HG02610 (cell line): ENCODE results near the gene LYPD6.
A peak's percentile ranks its signal among the peaks of the same experiment; 100 is the strongest.
"Not testable (repeated sequence)": the region's sequence is repeated elsewhere in the genome, so short reads cannot be mapped to it uniquely, and the experiment has no call there.

ENCODE experiments used
- ATAC-seq: cut with Tn5 transposase; IDR thresholded peaks from one replicate; pipeline ENCODE4 v1.9.1; 2021; ENCODE audit warnings: mild to moderate bottlenecking, moderate library complexity; ENCODE audit not compliant: unreplicated experiment

LYPD6 gene

DNA sequence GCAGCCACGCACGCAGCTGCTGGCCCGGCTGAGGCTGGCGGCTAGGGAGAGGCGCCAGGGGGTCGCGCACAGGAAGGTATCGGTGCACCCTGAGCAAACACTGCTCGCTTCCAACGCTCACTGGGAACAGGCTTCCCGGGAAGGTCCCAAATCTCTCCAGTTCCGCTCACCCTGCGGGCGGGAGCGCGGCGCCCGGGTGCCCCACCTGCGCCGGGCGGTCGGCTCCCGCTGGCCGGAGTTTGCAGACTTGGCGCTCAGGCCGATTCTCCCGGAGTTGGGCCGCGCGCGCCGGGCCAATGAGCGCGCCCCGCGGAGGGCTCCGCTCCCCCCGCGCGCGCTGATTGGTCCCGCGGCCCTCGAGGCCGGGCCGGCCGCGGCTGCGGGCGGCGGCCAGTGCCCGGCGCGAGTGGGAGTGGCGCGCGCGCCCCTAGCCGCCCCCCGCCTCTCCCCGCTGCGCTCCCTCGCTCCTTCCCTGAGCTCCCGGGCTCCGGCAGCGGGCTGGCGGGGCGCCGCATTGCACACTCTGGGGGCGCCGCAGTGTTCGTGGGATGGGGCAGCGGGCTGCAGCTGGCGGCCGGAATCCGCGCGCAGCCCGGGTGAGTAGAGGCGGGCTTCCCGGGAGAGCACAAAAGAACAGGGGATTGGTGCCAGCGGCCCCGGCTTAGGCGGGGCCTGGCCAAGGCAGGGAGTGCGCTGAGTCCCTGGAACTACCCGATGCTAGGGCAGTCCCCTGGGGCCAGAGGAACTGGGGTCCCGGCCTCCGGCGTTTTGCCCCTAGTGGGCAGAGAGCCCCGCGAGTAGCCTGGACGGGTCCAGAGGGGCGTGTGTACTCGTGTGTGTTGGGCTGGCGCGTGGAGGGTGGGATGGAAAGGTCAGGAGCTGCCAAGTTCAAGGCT, at the start of gene LYPD6:
LYPD6 (plus strand) TSS at position 461 of the 896 bp plus-strand sequence. CDS start 107,122 bp downstream, outside the sequence.
- ATAC-seq, result peak; percentile 39

- ATAC-seq, result no peak
Measured at GRCh38 chr2:149281441-149281840, 48.9 kb upstream of the LYPD6 start.

- ATAC-seq, result no peak
Measured at GRCh38 chr2:149290662-149291061, 39.7 kb upstream of the LYPD6 start.

DNA sequence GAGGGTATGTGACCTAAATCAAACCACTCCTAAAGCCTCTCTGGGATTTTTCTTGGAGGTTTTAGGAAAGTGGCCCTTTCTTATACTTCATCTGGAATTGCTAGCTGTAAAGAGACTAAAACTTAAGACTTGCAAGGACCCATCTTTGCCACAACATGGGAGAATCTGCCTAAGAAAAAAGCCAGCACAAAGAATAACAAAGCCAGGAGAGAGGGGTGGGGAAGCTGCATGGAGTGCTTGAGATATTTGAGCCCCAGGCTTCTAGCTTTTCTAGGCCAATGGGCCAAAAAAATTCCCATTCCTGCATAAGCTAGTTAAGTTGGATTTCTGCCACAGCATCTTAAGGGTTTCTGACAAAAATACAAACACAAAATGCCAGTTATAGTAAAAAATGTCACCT, 38.5 kb upstream of the LYPD6 start:
- no peak for ATAC-seq

DNA sequence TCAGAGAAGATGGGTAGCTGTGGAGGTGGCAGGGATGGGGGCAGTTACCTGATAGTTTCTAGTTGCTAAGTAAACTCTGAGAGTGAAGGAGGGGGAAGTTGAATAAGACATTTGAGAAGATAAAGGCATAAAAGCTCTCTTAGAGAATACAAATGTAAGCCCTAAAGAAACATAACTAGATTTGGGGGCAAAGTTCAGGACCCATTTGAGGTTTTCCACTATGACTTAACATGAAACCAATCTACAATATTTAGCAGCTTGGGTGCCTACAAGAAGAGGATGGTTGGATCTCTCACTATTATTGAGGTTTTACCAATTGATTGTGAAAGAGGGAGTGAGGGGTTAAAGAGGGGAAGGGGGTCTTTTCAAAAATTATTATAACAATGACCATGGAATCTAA, 34.4 kb upstream of the LYPD6 start:
- ATAC-seq, result no peak

DNA sequence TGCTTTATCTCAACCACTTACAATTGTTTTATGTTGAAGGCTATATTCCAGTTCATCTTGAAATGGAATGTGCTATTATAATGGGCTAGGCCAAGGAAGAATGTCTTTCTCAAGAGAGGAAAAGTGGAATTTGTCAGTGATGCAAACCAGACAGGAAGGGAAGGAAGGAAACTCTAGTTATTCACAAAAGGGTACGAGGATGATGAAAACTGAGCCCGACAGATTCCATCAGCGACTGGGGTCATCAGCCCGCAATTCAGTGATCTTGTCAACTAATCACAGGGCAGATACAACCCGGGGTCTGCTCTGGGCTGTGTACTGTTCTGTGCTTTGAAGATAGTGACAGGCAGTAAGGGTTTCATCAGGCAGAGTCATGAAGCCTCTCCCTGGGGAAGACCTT, 23.4 kb upstream of the LYPD6 start:
- ATAC-seq, result no peak

GRCh38 chr2:149310349-149310748, 20.0 kb upstream of the LYPD6 start:
- no peak for ATAC-seq

- no peak for ATAC-seq
Measured at GRCh38 chr2:149312039-149312438, 18.3 kb upstream of the LYPD6 start.

DNA sequence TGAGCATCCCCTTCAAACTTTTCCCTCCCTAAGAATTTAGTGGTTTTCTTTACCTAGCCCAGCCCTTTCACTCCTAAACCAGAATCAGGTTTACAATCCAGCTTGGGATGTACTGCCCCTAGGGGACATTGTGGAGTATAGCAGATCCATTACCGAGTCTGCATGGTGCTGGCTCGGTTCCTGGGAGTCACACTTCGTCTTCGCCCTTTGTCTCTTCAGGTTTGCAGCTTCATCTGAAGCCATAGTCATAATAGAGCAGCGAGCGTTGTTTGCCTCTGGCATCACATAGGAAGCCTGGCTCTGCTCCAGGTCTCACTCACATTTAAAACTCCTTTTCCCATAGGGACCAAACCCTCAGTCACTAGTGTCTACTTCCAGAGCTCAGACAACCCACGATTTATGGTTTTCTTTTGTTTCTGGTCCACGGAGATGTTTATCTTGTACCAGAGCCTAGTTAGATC, 16.8 kb upstream of the LYPD6 start:
- ATAC-seq, result peak; percentile 96

- no peak for ATAC-seq
Measured at GRCh38 chr2:149314687-149315086, 15.7 kb upstream of the LYPD6 start.

DNA sequence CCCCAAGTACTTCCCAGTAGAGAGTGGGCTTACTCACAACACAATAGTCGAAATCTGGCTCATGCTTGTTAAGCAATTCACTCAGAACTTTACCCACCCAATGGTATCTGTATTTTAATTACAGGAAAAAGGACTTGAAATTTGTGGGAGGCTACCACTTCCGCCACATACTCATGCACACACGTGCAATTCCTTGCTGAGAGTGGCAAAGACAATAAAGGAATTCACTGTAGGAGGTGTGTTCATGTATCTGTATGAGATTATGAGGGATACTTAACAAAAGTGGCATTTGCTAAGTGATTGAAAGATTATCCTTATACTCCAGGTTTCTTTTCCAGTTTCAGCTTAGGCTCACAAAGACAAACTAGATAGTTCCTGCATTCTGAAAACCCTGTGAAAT, 14.9 kb upstream of the LYPD6 start:
- no peak for ATAC-seq

GRCh38 chr2:149318566-149318965, 11.8 kb upstream of the LYPD6 start:
- not testable (repeated sequence) for ATAC-seq

DNA sequence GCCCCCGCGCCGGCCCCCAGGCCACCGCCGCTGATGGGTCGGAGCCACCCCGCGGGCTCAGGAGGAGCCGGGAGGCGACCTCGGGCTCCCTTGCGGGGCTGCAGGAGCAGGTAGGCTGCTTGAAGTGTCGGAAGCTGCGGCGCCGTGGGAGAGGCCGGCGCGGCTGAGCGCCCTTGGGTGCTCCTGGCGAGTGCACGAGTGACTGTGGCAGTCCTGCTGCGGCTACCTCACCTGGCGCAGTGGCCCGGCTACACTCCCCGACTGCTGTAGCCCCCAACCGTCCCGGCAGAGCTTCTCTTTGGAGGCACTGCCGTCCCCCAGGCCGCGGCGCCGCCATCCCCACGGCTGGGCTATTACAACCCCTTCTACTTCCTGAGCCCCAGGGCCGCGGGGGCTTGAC, 10.0 kb upstream of the LYPD6 start:
- ATAC-seq, result no peak

DNA sequence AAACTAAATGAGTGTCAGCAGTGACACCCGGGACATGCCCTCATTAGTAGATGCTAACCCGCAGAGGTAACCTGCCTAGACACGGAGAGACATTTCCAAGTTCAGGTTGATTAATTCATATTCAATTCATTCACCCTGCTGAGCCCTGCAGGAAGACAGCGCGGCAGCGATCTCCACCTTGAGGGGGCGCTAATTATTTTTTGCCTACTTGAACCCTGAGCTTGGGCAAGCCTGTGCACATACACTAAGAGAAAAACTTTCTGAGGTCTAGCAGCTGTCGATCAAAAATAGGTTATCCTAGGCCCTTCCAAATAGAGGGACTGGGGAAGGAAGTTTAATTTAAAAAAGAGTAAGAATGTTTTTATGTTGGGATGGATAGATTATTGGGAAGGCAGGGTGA, 1.3 kb upstream of the LYPD6 start:
- ATAC-seq, result no peak

- peak; percentile 6 for ATAC-seq
Measured at GRCh38 chr2:149329489-149330126, 779 bp upstream of the LYPD6 start.

DNA sequence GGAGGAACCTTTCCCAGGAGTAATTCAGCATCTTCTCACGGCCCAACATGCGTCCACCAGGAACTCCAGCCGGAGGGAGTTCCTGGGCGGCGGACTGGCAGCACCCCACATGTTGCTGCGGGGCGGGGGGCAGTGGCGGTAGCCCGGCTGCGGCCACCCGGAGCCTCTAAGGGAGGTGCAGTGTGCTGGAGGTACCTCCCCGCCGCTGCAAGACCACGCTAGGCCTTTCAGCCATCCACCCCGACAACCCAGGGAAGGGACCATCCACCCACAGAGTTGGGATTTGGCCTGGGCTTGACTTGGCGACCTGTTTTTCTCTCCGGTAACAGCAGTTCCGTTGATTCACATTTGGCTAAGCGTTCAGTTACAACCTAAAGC, 625 bp downstream of the LYPD6 start:
- no peak for ATAC-seq

DNA sequence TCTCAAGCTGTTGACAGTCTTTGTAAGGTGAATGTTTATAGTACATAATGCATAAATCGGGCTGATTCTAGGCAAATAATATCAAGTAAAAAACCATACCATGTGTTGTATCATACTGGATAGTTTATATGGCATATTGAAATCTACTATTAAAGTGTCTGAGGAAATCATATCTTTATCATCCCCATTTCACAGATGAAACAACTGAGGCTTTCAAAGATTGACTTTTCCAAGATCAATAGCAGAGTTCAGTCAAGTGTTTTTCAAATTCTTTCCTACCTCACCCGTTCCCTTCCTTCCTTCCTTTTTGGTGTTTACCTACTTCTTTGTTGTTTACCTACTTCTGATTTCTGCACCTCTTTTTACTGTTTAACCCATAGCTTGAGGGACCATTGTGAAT, 2.0 kb downstream of the LYPD6 start:
- ATAC-seq, result no peak

- no peak for ATAC-seq
Measured at GRCh38 chr2:149333636-149334035, 3.2 kb downstream of the LYPD6 start.

GRCh38 chr2:149334156-149334555, 3.8 kb downstream of the LYPD6 start:
- no peak for ATAC-seq

DNA sequence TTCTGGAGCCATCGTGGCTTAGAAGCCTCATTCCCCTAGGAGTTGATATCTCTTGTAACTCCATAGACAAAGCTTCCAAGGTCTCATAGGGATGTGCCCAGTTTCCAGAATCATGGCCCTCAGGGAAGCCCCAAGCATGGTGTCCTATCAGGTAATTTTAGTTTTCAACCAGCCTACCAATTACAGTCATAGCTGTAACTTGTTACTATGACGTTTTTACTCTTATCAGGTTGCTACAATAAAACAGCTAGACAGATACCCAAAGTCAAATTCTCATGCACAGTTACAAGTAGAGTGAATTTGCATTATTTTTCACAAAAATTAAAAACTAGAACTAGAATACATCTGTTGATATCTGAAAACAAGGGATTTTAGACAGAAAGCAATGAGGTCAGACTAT, 8.9 kb downstream of the LYPD6 start:
- no peak for ATAC-seq

GRCh38 chr2:149342509-149342908, 12.1 kb downstream of the LYPD6 start:
- ATAC-seq, result no peak

DNA sequence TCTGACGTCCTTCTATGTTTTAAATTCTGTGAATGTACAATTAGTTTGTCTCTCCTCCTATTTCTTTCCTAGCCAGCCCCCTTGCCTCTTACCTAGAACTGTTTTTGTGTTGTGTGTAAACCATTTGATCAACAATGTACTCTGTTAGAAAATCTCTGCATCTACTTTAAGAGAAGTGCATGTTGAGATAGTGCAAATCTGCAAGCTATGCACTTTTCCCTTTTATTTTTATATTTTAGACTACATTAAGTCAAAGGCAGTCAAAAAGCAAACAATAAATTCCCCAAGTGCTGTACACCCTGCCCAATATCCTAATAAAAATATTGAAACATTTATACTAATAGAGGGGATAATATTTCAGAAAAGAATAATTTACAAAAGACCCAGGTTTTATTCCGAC, 13.7 kb downstream of the LYPD6 start:
- no peak for ATAC-seq
